Activated T-cell treated with anti-CD3 and anti-CD28 coated beads for 4 hours (primary cell): Measurements from ENCODE around the gene TRIM38.
"Not testable (repeated sequence)": the region's sequence is repeated elsewhere in the genome, so short reads cannot be mapped to it uniquely, and the experiment has no call there.

Experiments used
- DNase-seq: peaks from one replicate; pipeline ENCODE4 v3.0.0-alpha.2; 2020

TRIM38 gene

DNA sequence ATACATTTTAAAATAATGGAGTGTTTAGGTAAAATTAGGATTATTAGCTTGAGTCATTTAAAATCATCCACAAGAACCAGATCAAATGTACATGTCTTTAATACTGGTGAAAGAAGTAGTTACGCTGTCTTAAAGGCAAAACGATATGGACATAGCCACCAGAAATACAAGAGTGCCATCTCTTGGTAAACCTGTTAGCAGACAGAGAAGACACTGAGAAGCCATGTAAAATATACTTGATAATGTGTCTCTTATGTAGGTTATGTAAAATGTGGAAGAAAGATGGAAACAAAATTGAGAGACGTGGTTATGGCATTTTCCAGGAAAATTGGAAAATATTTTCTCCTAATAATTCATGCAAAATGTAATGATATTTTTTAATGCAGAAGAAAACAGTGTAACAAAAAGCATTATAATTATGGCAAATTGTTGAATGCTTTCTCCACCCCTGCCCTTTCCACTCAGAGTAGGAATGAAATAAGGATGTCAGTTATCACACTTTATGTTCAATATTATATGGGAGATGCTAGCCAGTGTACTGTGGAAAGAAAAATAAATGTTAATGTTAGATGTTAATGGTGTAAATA, 19.9 kb upstream of the TRIM38 start:
- DNase-seq, result no peak

DNA sequence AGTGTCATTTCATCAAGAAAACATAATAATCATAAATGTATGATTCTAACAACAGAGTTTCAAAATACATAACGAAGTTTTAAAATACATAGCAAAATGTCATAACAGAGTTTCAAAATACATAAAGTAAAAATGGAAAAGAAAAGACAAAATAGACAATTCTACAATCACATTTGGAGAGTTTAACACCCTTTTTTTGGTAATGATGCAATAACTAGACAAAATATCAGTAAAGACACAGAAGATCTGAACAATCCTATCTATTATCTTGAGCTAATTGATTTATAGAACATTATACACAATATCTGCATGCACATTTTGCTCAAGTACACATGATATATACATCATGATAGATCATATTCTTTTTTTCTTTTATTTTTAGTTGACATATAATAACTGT, 18.7 kb upstream of the TRIM38 start:
- no peak for DNase-seq

DNA sequence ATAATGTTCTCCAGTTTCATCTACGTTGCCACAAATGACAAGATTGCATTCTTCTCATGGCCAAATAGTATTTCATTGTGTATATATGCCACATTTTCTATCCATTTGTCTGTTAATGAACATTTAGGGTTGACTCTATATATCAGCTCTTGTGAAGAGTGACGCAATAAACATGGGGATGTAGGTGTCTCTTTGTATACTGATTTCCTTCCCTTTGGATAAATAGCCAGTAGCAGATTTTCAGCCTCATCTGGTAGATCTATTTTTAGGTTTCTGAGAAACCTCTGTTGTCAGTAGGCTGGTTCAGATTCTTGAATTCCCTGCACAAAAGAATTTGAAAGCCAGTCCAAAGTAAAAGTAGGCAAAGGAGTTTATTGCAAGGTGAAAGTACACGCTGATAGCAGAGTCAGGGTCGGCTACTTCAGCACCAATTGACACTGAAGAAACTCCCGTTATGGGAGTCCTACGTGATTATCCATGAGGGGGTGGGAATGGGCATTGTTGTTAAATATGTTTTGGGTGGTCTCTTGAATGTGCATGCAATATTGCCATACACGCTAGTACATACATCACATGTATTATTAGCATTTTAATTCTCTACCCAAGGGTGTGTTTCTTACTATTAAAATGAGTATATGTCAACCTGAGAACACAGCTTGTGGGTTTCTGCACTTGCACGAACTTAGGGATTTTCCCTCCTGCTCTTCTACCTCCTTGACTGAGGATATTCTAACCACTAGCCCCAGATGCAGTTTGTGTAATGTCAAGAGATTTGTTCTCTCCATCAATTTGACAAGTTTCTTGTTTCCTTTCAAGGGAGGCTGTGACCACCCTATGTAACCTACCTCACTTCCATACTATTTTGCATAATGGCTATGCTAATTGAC, 17.7 kb upstream of the TRIM38 start:
- DNase-seq, result no peak

DNA sequence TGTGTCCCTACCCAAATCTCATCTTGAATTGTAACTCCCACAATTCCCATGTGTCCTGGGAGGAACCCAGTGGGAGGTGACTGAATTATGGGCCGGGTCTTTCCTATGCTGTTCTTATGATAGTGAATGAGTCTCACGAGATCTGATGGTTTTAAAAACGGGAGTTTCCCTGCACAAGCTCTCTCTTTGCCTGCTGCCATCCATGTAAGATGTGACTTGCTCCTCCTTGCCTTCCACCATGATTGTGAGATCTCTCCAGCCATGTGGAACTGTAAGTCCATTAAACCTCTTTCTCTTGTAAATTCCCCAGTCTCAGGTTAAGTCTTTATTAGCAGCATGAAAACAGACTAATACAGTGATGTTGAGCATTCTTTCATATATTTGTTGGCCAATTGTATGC, 16.9 kb upstream of the TRIM38 start:
- not testable (repeated sequence) for DNase-seq

- DNase-seq, result no peak
Observed at GRCh38 chr6:25946631-25947030, 16.0 kb upstream of the TRIM38 start.

DNA sequence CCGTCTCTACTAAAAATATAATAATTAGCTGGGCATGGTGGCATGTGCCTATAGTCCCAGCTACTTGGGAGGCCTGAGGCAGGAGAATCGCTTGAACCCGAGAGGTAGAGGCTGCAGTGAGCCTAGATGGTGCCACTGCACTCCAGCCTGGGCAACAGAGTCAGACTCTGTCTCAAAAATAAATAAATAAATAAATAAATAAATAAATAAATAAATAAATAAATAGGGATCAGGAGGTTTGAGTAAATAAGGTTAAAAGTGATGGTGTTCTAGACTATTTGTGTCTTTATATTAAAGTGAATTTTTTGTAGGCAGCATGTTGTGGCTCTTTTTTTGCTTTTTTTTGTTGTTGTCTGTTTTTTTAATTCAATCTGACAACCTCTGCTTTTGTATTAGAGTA, 15.1 kb upstream of the TRIM38 start:
- DNase-seq, result not testable (repeated sequence)

- no peak for DNase-seq
Observed at GRCh38 chr6:25949695-25950094, 12.9 kb upstream of the TRIM38 start.

- no peak for DNase-seq
Observed at GRCh38 chr6:25950297-25950696, 12.3 kb upstream of the TRIM38 start.

- DNase-seq, result no peak
Observed at GRCh38 chr6:25951296-25952032, 11.1 kb upstream of the TRIM38 start.

GRCh38 chr6:25952535-25952934, 10.1 kb upstream of the TRIM38 start:
- no peak for DNase-seq

GRCh38 chr6:25953733-25954132, 8.9 kb upstream of the TRIM38 start:
- DNase-seq, result no peak

- DNase-seq, result no peak
Observed at GRCh38 chr6:25954756-25955155, 7.8 kb upstream of the TRIM38 start.

GRCh38 chr6:25956226-25956625, 6.4 kb upstream of the TRIM38 start:
- no peak for DNase-seq

DNA sequence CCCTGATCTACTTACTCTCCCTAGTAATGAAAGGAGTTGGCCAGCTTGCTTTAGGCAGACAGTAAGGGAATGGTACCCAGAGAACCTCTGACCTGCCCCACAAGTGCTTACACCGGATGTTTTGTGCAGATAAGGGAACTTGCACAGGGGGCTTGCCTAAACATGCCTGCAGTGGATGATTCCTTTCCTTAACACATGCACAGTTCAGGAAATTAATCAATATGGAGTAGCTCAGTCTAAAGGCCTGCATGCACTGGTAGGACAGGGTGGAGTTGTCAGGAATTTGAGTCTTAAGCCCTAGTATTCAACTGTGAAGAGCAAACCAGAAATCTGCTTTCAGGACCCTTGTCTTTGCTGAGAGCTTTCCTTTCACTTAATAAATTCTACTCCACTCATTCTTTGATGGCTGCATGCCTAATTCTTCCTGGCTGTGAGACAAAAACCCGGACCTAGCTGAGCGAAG, 3.9 kb upstream of the TRIM38 start:
- DNase-seq, result no peak

DNA sequence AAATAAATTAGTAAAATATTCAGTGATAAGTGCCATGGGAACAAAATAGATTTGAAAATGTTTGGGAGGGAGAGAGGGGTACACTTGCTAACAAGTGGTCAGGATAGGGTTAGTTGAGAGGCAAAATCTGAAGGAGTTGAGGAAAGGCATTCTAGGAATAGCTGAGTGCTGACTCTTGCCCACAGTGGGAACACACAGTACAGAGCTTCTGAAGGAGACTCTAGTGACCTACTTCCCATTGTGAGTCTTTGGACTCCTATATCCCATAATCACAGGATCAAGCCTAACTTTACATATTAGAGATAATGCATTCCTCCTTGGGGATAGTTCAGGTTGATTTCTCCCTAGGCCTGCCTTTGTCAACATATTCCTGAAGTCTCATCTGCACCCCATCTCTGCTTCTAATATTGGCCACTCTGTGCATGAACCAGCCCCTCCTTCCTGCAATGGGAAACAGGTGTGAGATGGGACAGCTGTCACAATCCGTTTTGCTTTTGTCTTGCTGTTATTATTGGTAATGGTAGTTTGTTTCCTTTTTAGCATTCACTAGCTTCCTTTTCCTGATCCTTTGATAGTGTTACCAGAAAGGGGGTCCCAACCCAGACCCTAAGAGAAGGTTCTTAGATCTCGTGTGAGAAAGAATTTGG, 2.6 kb upstream of the TRIM38 start:
- DNase-seq, result no peak

DNA sequence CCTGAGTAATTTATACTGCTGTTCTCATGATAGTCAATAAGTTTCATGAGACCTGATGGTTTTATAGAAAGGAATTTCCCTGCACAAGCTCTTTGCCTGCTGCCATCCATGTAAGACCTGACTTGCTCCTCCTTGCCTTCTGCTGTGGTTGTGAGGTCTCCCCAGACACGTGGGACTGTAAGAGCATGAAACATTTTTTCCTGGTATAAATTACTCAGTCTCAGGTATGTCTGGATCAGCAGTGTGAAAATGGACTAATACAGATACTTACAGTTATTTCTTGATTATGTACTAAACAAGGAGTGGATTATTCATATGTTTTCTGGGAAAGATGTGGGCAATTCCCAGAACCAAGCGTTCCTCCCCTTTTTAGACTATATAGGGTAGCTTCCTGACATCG, 1.9 kb upstream of the TRIM38 start:
- DNase-seq, result no peak

DNA sequence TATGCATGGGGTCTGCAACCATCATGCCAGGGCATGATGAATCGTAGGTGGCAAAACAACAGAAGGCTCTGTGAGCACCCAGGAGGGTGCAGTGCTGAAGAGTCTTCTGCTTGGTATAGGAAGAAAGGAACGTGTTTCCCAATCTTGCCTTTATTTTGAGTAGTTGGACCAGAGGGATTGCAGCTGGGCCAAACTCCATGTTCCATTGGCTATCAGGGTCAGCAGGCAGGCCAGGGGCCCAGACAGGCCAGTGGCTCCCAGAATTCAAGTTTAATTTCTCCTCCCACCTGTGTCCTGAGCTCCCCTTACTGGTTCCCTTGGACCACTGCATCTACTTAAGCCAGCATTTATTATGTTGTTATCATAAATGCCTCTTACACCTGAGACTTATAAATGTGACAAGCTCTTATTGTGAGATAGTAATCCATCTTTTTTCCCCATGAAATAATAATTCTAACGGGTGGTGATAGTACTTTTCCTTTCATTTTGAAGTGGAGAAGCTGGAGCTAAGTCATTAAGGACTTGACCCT, 918 bp upstream of the TRIM38 start:
- no peak for DNase-seq

DNA sequence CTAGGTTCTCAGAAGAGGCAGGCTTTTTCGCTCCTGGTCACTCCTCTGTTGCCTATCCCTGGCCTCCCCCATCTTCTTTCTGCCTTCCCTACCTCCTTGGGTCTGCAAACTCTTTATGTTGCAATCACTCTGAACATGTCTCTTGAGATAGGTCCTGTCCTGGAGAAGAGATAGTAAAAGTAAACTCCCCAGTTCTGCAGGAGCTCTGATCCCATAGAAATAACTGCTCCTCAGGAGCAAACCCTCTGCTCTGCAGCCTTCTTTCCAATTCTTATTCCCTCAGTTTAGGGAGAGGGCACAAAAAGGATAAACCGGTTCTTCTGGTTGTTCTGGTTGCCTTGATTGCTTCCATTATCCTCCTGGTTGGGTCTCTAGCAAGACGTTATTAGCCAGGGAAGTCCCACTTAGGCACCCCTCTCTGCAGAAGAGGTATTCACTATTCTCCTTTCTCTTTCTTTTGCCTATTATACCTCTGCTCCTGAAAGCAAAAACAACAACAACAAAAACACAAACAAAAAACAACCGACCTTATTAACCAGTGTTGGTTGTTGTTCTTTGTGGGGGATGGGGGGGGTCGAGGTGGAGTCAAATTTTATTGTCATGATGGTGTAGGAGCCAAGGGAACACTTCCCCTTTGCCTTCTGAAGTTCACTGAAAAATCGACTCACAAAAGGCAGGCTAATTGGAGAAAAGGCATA, 973 bp downstream of the TRIM38 start:
- DNase-seq, result no peak

- DNase-seq, result no peak
Observed at GRCh38 chr6:25965058-25965457, 2.5 kb downstream of the TRIM38 start.

DNA sequence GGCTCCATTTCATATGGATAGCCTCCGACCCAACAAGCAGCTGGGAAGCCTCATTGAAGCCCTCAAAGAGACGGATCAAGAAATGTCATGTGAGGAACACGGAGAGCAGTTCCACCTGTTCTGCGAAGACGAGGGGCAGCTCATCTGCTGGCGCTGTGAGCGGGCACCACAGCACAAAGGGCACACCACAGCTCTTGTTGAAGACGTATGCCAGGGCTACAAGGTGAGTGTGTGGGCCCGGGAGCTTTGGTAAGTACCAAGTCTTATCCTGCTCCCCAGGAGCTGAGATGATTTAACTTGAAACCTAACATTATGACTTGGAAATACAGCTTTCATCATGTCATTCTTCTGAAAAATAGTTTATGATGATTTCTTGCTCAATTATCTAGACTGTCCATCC, 4.1 kb downstream of the TRIM38 start:
- no peak for DNase-seq

DNA sequence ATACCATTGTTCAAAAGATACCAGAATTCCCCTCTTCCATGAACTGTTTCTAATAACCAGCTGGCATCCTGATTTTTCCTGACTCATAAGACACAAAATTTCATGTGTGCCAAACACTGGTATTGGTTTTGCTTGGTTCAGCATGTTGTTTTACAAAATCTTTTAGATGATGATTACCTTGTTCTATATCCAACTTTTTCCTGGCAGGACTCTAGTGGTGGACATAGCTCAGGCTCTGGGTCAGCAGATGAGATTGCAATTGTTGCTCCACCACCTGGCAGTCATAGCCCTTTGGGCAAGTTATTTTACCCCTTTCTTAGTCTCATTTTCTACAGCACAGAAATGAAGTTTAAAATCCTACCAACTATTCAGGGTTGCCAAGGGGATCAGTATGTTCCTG, 6.2 kb downstream of the TRIM38 start:
- DNase-seq, result no peak

DNA sequence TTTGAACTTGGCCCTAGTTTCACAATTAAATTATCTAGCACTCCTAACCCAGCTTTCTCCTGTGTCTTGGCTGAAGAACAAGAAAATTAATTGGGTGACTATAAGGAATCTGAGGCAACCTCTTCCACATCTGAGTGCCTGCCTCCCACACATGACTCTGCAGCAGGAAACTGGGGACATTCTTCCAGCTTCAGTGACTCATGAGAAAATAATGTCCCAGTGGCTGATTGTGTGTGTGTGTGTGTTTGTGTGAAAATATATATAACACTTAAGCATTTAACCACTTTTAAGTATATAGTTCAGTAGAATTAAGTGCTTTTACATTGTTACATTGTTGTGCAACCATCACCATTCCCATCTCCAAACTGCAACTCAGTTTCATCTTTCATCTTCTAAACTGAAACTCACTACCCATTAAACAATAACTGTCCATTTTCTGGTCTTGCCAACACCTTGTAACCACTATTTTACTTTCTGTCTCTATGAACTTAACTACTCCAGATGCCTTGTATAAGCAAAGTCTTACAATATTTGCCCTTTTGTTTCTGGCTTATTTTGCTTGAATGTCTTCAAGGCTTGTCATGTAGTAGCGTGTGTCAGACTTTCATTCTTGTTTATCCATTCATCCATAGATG, 8.7 kb downstream of the TRIM38 start:
- no peak for DNase-seq
